Endothelial cell of umbilical vein (primary cell): ENCODE results near the gene GALR3. TPM values are rescaled to one million over a fixed set of nuclear protein-coding genes. Genes with fewer than 3 reads are reported as not detected.

Experiments
- BruUV-seq: library from RNA; stranded (reverse); fragments of 400-500 nt; replicated peaks from 2 replicates; lab custom pipeline; 2021; lab: Mats Ljungman, UMichigan
- CTCF ChIA-PET: fragments of 300-600, 350-600 bp; sonication (Branson Sonifier 250); formaldehyde crosslinking; loops from one replicate; lab custom pipeline; 2021; ENCODE audit warnings: antibody characterized with exemption, inconsistent platforms; lab: Charles Lee
- POLR2A ChIA-PET: fragments of 300-600, 350-600 bp; sonication (Branson Sonifier 250); formaldehyde crosslinking; loops from one replicate; lab custom pipeline; 2021; ENCODE audit warnings: antibody characterized with exemption, inconsistent platforms; lab: Charles Lee
- DNase-seq: peaks from one replicate; pipeline ENCODE4 v3.0.0-alpha.2; 2011; ENCODE audit warnings: low read depth, low spot score
- FAIRE-seq: peaks from 2 replicates; lab custom pipeline; 2011; peaks lifted over from hg19 to GRCh38; lab: Jason Lieb, UNC
- H2AFZ ChIP-seq: 2 replicates; pipeline ENCODE4 v1.6.0; 2012; ENCODE audit warnings: low read depth, low read length, control low read depth, inconsistent platforms
- H3K27ac ChIP-seq: 2 replicates; pipeline ENCODE4 v1.5.1; 2011; ENCODE audit warnings: low read depth, mild to moderate bottlenecking, control low read depth, low read length, moderate library complexity; ENCODE audit not compliant: insufficient read depth
- H3K27me3 ChIP-seq, 2 experiments: 2 replicates each; pipeline versions ENCODE4 v1.6.0 to v1.6.1; 2011; ENCODE audit warnings: low read length in 2 of 2, mixed read lengths in 1 of 2; ENCODE audit not compliant: control insufficient read depth in 2 of 2, insufficient read depth in 2 of 2
- H3K36me3 ChIP-seq, 2 experiments: 2 replicates in 1 of 2; 3 replicates in 1 of 2; pipeline ENCODE4 v1.5.1; 2011; ENCODE audit warnings: low read length in 2 of 2, mild to moderate bottlenecking in 1 of 2, moderate library complexity in 1 of 2; ENCODE audit not compliant: control insufficient read depth in 2 of 2, insufficient read depth in 2 of 2; ENCODE audit errors: extremely low read depth in 1 of 2
- H3K4me1 ChIP-seq: 3 replicates; pipeline ENCODE4 v1.5.1; 2011; ENCODE audit warnings: mild to moderate bottlenecking, low read length; ENCODE audit not compliant: control insufficient read depth, insufficient read depth; ENCODE audit errors: extremely low read depth
- H3K4me2 ChIP-seq: 2 replicates; pipeline ENCODE4 v1.6.1; 2011; ENCODE audit warnings: low read length, control low read depth, mixed read lengths; ENCODE audit not compliant: insufficient read depth
- H3K4me3 ChIP-seq, 3 experiments: fragments of 200-600 bp in 1 of 3; sonication (generic), shearing (Covaris generic) in 1 of 3; replicated peaks in 1 of 3; 2 replicates each; pipeline ENCODE4 v1.5.1; 2011 to 2016; ENCODE audit warnings: control low read depth in 3 of 3, low read length in 3 of 3, mild to moderate bottlenecking in 2 of 3, inconsistent platforms in 1 of 3, low read depth in 1 of 3, moderate library complexity in 1 of 3; ENCODE audit not compliant: insufficient read depth in 1 of 3
- H3K79me2 ChIP-seq: 2 replicates; pipeline ENCODE4 v1.6.0; 2012; ENCODE audit warnings: low read length, inconsistent platforms; ENCODE audit not compliant: control insufficient read depth, insufficient read depth
- H3K9ac ChIP-seq: replicated peaks from 2 replicates; pipeline ENCODE3; 2011; ENCODE audit warnings: low read length, control low read depth; ENCODE audit not compliant: insufficient read depth; ENCODE audit errors: extremely low read depth
- H3K9me1 ChIP-seq: replicated peaks from 3 replicates; pipeline ENCODE4 v1.6.0; 2011; ENCODE audit warnings: mild to moderate bottlenecking, low read length; ENCODE audit not compliant: control insufficient read depth, insufficient read depth; ENCODE audit errors: extremely low read depth
- H3K9me3 ChIP-seq: replicated peaks from 2 replicates; pipeline ENCODE4 v1.5.1; 2012; ENCODE audit warnings: low read length, inconsistent platforms; ENCODE audit not compliant: control insufficient read depth, insufficient read depth
- H4K20me1 ChIP-seq: replicated peaks from 2 replicates; pipeline ENCODE3; 2011; ENCODE audit warnings: mild to moderate bottlenecking, low read length; ENCODE audit not compliant: control insufficient read depth, insufficient read depth; ENCODE audit errors: extremely low read depth
- FOS ChIP-seq: IDR thresholded peaks from 2 replicates; pipeline ENCODE4 v1.6.1; 2011; ENCODE audit warnings: mild to moderate bottlenecking, low read length, moderate library complexity, borderline replicate concordance; ENCODE audit not compliant: insufficient read depth
- POLR2AphosphoS5 ChIP-seq: IDR thresholded peaks from 2 replicates; pipeline ENCODE4 v1.6.1; 2012; ENCODE audit warnings: low read depth, mild to moderate bottlenecking, control low read depth, low read length, moderate library complexity; ENCODE audit not compliant: insufficient read depth
- dilution Hi-C: fragments of 300-500 bp; cut with MboI; formaldehyde crosslinking; loops from one replicate; pipeline ENCODE4 v1.15.0; 2019; ENCODE audit warnings: low sequenced_read_pairs; ENCODE audit not compliant: extremely low pct_ligation_motif_present
- intact Hi-C: fragments of 100-400 bp; cut with micrococcal nuclease; formaldehyde crosslinking; loops from one replicate; pipeline ENCODE4 v1.10.0; 2022
- polyA plus RNA-seq, 4 experiments: library from polyadenylated mRNA; depleted of rRNA in 3 of 4; stranded (reverse) in 3 of 4; unstranded in 1 of 4; fragments of >200 nt; gene quantifications; 2 replicates each; pipeline versions ENCODE4 v1.2.1 to v1.2.3, GENCODE V29; 2011 to 2012; ENCODE audit warnings: missing spikeins in 1 of 4
- total RNA-seq: library from RNA; stranded (reverse); gene quantifications from 2 replicates; pipeline ENCODE4 v1.2.3, GENCODE V29; 2021

GALR3 gene
- total and polyA plus RNA-seq, 2 donors (not counting 3 experiments of a cell fraction or from before 2014, with no cell fraction given), result not detected

GRCh38 chr22:37806409-37807333 lies 16.5 kb upstream of the GALR3 start:
- no TSS peak for BruUV-seq
- Histone ChIP-seq H3K4me1 (peaks cover 36% of the 10 kb centered on the region), H3K27ac (peak overlapping the region; percentile 30), H3K4me2 (peak overlapping the region; percentile 88), H4K20me1 (no peaks in the 10 kb centered on the region), H3K79me2 (peaks cover 13% of the 10 kb centered on the region), H3K9ac (peak overlapping the region; percentile 95), H3K9me3 (no peaks in the 10 kb centered on the region), H3K4me3 (peak overlapping the region; percentile 64 to 79 (median 66)), H3K9me1 (no peaks in the 10 kb centered on the region), H3K27me3 (no peaks in the 10 kb centered on the region), H3K36me3 (no peaks in the 10 kb centered on the region), H2AFZ (peak overlapping the region; percentile 14)
- FAIRE-seq (peak; percentile 72), DNase-seq (peak; percentile 44)
- POLR2A ChIA-PET, result interaction anchor here (0.6 to 2.2 kb wide), 3 partner anchors 11 to 43 kb away, joined by 4 to 5 read pairs (median 4); partner anchors contain the start of genes ANKRD54 and EIF3L
- intact Hi-C loops (loop anchor here (1.0 kb wide), 1 partner anchor 60 kb away; no protein-coding TSS in a partner anchor), dilution Hi-C loops (no loop called here)
- TF ChIP-seq POLR2AphosphoS5 (no peak), FOS (no peak)
- CTCF ChIA-PET, result interaction anchor here (1.7 to 4.2 kb wide), 3 partner anchors 11 to 57 kb away, joined by 4 to 35 read pairs (median 26); no protein-coding TSS in a partner anchor
